ENCODE measurements around the gene RBP3.

DNA sequence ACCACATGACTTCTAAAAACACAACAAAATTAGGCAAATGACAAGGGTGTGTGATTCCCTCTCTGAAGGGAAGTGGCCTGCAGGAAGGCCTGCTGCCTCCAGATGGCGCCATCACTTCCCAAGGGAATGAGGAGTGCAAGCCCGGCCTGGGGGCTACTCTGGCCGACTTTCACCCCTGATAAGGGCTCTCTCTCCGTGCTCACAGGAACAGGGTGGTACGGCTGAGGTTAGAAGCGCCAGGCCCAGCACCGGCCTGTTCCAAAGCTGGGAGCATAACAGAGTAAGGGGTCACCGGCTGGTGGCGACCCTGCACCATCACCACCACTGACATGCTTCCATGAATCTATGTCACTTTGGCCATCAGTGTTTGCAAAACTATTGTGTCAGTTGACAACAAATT, 13.1 kb downstream of the RBP3 start:
- TF ChIP-seq GFI1B (tag by site-specific recombination; IDR thresholded peaks at IDR 0.05) (no peak), ZBTB7A (tag by site-specific recombination; IDR thresholded peaks at IDR 0.05; ENCODE audit: low read depth) (no peak), HOXD13 (CRISPR knock-in tag; IDR thresholded peaks at IDR 0.05; ENCODE audit: borderline replicate concordance) (no peak), ZNF792 (tag by site-specific recombination; IDR thresholded peaks at IDR 0.05) (no peak), SP2 (tag by site-specific recombination; IDR thresholded peaks at IDR 0.05) (no peak), ZNF404 (tag by site-specific recombination; IDR thresholded peaks at IDR 0.05) (no peak), ZNF549 (tag by site-specific recombination; IDR thresholded peaks at IDR 0.05) (no peak), ZNF140 (tag by site-specific recombination; IDR thresholded peaks at IDR 0.05) (no peak)
- TF ChIP-seq, protein P1, sequence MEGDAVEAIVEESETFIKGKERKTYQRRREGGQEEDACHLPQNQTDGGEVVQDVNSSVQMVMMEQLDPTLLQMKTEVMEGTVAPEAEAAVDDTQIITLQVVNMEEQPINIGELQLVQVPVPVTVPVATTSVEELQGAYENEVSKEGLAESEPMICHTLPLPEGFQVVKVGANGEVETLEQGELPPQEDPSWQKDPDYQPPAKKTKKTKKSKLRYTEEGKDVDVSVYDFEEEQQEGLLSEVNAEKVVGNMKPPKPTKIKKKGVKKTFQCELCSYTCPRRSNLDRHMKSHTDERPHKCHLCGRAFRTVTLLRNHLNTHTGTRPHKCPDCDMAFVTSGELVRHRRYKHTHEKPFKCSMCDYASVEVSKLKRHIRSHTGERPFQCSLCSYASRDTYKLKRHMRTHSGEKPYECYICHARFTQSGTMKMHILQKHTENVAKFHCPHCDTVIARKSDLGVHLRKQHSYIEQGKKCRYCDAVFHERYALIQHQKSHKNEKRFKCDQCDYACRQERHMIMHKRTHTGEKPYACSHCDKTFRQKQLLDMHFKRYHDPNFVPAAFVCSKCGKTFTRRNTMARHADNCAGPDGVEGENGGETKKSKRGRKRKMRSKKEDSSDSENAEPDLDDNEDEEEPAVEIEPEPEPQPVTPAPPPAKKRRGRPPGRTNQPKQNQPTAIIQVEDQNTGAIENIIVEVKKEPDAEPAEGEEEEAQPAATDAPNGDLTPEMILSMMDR (tag by site-specific recombination; IDR thresholded peaks at IDR 0.05), result peak; percentile 58
- TF ChIP-seq, protein P2, sequence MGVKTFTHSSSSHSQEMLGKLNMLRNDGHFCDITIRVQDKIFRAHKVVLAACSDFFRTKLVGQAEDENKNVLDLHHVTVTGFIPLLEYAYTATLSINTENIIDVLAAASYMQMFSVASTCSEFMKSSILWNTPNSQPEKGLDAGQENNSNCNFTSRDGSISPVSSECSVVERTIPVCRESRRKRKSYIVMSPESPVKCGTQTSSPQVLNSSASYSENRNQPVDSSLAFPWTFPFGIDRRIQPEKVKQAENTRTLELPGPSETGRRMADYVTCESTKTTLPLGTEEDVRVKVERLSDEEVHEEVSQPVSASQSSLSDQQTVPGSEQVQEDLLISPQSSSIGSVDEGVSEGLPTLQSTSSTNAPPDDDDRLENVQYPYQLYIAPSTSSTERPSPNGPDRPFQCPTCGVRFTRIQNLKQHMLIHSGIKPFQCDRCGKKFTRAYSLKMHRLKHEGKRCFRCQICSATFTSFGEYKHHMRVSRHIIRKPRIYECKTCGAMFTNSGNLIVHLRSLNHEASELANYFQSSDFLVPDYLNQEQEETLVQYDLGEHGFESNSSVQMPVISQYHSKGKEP (tag by site-specific recombination; IDR thresholded peaks at IDR 0.05), result no peak
- TF ChIP-seq, protein P3, sequence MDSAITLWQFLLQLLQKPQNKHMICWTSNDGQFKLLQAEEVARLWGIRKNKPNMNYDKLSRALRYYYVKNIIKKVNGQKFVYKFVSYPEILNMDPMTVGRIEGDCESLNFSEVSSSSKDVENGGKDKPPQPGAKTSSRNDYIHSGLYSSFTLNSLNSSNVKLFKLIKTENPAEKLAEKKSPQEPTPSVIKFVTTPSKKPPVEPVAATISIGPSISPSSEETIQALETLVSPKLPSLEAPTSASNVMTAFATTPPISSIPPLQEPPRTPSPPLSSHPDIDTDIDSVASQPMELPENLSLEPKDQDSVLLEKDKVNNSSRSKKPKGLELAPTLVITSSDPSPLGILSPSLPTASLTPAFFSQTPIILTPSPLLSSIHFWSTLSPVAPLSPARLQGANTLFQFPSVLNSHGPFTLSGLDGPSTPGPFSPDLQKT (IDR thresholded peaks at IDR 0.05; ENCODE audit: borderline replicate concordance, low read depth, low read length), result no peak
- TF ChIP-seq, protein P4, sequence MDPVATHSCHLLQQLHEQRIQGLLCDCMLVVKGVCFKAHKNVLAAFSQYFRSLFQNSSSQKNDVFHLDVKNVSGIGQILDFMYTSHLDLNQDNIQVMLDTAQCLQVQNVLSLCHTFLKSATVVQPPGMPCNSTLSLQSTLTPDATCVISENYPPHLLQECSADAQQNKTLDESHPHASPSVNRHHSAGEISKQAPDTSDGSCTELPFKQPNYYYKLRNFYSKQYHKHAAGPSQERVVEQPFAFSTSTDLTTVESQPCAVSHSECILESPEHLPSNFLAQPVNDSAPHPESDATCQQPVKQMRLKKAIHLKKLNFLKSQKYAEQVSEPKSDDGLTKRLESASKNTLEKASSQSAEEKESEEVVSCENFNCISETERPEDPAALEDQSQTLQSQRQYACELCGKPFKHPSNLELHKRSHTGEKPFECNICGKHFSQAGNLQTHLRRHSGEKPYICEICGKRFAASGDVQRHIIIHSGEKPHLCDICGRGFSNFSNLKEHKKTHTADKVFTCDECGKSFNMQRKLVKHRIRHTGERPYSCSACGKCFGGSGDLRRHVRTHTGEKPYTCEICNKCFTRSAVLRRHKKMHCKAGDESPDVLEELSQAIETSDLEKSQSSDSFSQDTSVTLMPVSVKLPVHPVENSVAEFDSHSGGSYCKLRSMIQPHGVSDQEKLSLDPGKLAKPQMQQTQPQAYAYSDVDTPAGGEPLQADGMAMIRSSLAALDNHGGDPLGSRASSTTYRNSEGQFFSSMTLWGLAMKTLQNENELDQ (tag by site-specific recombination; IDR thresholded peaks at IDR 0.05; ENCODE audit: low read depth), result no peak
- TF ChIP-seq, protein P5, sequence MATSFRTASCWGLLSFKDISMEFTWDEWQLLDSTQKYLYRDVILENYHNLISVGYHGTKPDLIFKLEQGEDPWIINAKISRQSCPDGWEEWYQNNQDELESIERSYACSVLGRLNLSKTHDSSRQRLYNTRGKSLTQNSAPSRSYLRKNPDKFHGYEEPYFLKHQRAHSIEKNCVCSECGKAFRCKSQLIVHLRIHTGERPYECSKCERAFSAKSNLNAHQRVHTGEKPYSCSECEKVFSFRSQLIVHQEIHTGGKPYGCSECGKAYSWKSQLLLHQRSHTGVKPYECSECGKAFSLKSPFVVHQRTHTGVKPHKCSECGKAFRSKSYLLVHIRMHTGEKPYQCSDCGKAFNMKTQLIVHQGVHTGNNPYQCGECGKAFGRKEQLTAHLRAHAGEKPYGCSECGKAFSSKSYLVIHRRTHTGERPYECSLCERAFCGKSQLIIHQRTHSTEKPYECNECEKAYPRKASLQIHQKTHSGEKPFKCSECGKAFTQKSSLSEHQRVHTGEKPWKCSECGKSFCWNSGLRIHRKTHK (tag by site-specific recombination; IDR thresholded peaks at IDR 0.05), result no peak
- TF ChIP-seq, protein P6, sequence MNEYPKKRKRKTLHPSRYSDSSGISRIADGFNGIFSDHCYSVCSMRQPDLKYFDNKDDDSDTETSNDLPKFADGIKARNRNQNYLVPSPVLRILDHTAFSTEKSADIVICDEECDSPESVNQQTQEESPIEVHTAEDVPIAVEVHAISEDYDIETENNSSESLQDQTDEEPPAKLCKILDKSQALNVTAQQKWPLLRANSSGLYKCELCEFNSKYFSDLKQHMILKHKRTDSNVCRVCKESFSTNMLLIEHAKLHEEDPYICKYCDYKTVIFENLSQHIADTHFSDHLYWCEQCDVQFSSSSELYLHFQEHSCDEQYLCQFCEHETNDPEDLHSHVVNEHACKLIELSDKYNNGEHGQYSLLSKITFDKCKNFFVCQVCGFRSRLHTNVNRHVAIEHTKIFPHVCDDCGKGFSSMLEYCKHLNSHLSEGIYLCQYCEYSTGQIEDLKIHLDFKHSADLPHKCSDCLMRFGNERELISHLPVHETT (tag by site-specific recombination; IDR thresholded peaks at IDR 0.05), result no peak

Data from HEK293 (cell line).